GM18951 (cell line): ENCODE measurements around the gene TTLL4.
"Not testable (repeated sequence)": the region's sequence is repeated elsewhere in the genome, so short reads cannot be mapped to it uniquely, and the experiment has no call there.

Experiments used
- POLR2A ChIP-seq: IDR thresholded peaks from 4 replicates; pipeline ENCODE4 v1.6.1; 2011; ENCODE audit warnings: mild to moderate bottlenecking; ENCODE audit not compliant: insufficient read length, insufficient read depth; ENCODE audit errors: extremely low read depth
- in situ Hi-C: fragments of 300-500 bp; cut with MboI; formaldehyde crosslinking; loops from one replicate; pipeline ENCODE4 v1.12.0; 2022; ENCODE audit warnings: low sequenced_read_pairs, mixed read lengths, inconsistent platforms; ENCODE audit not compliant: unreplicated experiment

TTLL4 gene

GRCh38 chr2:218744615-218745014 lies 34.0 kb downstream of the TTLL4 start:
- no peak for TF ChIP-seq POLR2A
- in situ Hi-C loops: no loop called here

- in situ Hi-C loops: no loop called here
- TF ChIP-seq POLR2A: no peak
These were observed 34.5 kb downstream of the TTLL4 start for GRCh38 chr2:218745160-218745558.

- no peak for TF ChIP-seq POLR2A
- in situ Hi-C loops: no loop called here
These were observed 35.2 kb downstream of the TTLL4 start for GRCh38 chr2:218745559-218746469.

GRCh38 chr2:218746470-218746795 lies 35.8 kb downstream of the TTLL4 start:
- in situ Hi-C loops: no loop called here
- no peak for TF ChIP-seq POLR2A

DNA sequence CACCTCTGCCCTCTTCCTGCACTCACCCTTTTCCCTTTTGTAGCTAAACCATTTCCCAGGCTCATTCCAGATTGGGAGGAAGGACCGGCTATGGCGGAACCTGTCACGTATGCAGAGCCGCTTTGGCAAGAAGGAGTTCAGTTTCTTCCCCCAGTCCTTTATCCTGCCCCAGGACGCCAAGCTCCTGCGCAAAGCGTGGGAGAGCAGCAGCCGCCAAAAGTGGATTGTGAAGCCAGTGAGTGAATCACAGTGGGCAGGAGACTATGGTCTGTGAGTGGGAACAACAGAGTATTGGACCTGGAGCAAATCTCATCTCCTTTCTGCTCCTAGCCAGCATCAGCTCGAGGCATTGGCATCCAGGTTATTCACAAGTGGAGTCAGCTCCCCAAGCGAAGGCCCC lies 36.3 kb downstream of the TTLL4 start:
- in situ Hi-C loops: no loop called here

GRCh38 chr2:218748741-218749441 lies 38.3 kb downstream of the TTLL4 start:
- no peak for TF ChIP-seq POLR2A
- in situ Hi-C loops: no loop called here

More for the DNA sequence above, 36.3 kb downstream of the TTLL4 start:
- TF ChIP-seq POLR2A: no peak

GRCh38 chr2:218754201-218754600 lies 43.6 kb downstream of the TTLL4 start:
- in situ Hi-C loops: no loop called here
- TF ChIP-seq POLR2A: no peak

DNA sequence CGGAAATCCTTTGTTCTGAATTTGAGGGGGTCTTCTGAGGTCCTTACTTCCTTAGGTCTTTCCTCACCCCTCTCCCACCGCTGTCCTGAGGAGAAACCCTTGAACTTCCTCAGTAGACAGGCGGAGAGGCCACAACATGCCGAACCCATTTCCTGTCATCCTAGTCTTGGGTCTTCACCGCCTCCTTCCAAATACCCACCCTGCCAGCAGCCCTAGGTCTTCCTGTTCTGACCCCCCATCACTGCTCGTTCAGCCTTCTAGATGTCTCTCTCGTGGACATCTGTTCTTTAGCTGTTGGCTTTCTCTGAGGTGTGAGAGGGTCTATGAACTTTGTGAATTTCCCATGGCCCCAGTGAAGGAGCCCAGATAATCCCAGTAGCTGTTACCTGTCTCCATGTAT lies 44.1 kb downstream of the TTLL4 start:
- TF ChIP-seq POLR2A: no peak
- in situ Hi-C loops: no loop called here

GRCh38 chr2:218755198-218755566 lies 44.5 kb downstream of the TTLL4 start:
- TF ChIP-seq POLR2A: no peak
- in situ Hi-C loops: no loop called here

GRCh38 chr2:218755567-218756404 lies 45.2 kb downstream of the TTLL4 start:
- in situ Hi-C loops: no loop called here
- TF ChIP-seq POLR2A: no peak

GRCh38 chr2:218756599-218757377 lies 46.2 kb downstream of the TTLL4 start:
- in situ Hi-C loops: no loop called here

GRCh38 chr2:218761795-218762194 lies 51.2 kb downstream of the TTLL4 start:
- TF ChIP-seq POLR2A: no peak
- in situ Hi-C loops: no loop called here

More at GRCh38 chr2:218756599-218757377, 46.2 kb downstream of the TTLL4 start:
- TF ChIP-seq POLR2A: no peak

GRCh38 chr2:218772759-218773158 lies 62.1 kb downstream of the TTLL4 start:
- in situ Hi-C loops: not testable (repeated sequence)

DNA sequence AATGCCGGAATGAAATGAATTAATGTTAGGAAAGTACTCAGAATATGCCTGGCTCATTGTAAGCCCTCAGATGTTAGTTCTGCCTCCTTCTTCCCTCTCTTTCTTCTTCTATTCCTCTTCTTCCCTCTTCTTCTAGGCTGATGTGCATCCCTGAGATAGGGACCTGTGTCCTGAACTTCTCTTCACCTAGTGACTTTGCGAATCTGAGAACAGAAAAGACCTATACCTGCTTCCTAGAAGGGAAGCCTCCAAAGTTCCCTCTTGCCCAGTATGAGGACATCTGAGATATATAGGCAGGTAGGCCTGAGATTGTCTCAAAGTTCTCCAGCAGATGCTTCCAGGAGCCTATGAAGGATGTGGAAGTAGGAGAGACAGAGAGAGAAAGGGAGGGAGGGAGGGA lies 63.2 kb downstream of the TTLL4 start:
- in situ Hi-C loops: no loop called here
- no peak for TF ChIP-seq POLR2A
